Measurements from ENCODE around the gene ST6GAL1. TPM values are rescaled to one million over a fixed set of nuclear protein-coding genes. Genes with fewer than 3 reads are reported as not detected.

Gene ST6GAL1
- total RNA-seq, 6 donors from 2014 or later, result 72.6 to 141 (median 93.3) TPM

GRCh38 chr3:187084580-187084979 is 154.3 kb downstream of the ST6GAL1 start:
- Histone ChIP-seq H3K9me3 (peaks cover 0 to 8% (median 3%) of the 10 kb centered on the region in 4 donors), H3K4me3 (no peak overlapping the region), H3K27me3 (no peaks in the 10 kb centered on the region), H3K36me3 (no peaks in the 10 kb centered on the region), H3K4me1 (peaks cover 0 to 7% (median 3%) of the 10 kb centered on the region in 4 donors), H3K27ac (no peak overlapping the region)
- TF ChIP-seq POLR2AphosphoS5 (IDR thresholded peaks at IDR 0.05) (no peak), POLR2A (IDR thresholded peaks at IDR 0.05) (no peak), EP300 (IDR thresholded peaks at IDR 0.05) (no peak)
- TF ChIP-seq, protein P1, sequence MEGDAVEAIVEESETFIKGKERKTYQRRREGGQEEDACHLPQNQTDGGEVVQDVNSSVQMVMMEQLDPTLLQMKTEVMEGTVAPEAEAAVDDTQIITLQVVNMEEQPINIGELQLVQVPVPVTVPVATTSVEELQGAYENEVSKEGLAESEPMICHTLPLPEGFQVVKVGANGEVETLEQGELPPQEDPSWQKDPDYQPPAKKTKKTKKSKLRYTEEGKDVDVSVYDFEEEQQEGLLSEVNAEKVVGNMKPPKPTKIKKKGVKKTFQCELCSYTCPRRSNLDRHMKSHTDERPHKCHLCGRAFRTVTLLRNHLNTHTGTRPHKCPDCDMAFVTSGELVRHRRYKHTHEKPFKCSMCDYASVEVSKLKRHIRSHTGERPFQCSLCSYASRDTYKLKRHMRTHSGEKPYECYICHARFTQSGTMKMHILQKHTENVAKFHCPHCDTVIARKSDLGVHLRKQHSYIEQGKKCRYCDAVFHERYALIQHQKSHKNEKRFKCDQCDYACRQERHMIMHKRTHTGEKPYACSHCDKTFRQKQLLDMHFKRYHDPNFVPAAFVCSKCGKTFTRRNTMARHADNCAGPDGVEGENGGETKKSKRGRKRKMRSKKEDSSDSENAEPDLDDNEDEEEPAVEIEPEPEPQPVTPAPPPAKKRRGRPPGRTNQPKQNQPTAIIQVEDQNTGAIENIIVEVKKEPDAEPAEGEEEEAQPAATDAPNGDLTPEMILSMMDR (IDR thresholded peaks at IDR 0.05), result no peak
- no peak for ATAC-seq (ENCODE audit: low FRiP score in 2 of 2)
- no peak for DNase-seq
- WGBS, 2 donors, result 34 to 47% methylated on average over 2 of the region's 2 CpGs

GRCh38 chr3:187085021-187085666 is 154.8 kb downstream of the ST6GAL1 start:
- DNase-seq, result no peak

GRCh38 chr3:187085933-187086332 is 155.6 kb downstream of the ST6GAL1 start:
- TF ChIP-seq, protein P1 (IDR thresholded peaks at IDR 0.05), result no peak
- no peak for TF ChIP-seq POLR2A (IDR thresholded peaks at IDR 0.05)
- TF ChIP-seq EP300 (IDR thresholded peaks at IDR 0.05), result no peak
- no peak for TF ChIP-seq POLR2AphosphoS5 (IDR thresholded peaks at IDR 0.05)

More at GRCh38 chr3:187085021-187085666, 154.8 kb downstream of the ST6GAL1 start:
- 56 to 69% methylated on average over 5 of the region's 5 CpGs for WGBS, 2 donors
- no peak for TF ChIP-seq POLR2AphosphoS5 (IDR thresholded peaks at IDR 0.05)
- no peak for TF ChIP-seq POLR2A (IDR thresholded peaks at IDR 0.05)
- TF ChIP-seq, protein P1 (IDR thresholded peaks at IDR 0.05), result no peak
- TF ChIP-seq EP300 (IDR thresholded peaks at IDR 0.05), result no peak
- no peak overlapping the region for H3K27ac ChIP-seq
- no peak overlapping the region for H3K4me3 ChIP-seq
- ATAC-seq (ENCODE audit: low FRiP score in 2 of 2), result no peak
- H3K36me3 ChIP-seq, result no peaks in the 10 kb centered on the region
- H3K9me3 ChIP-seq, result peaks cover 0 to 8% (median 3%) of the 10 kb centered on the region in 4 donors
- H3K4me1 ChIP-seq, result peaks cover 0 to 7% (median 3%) of the 10 kb centered on the region in 4 donors
- no peaks in the 10 kb centered on the region for H3K27me3 ChIP-seq

GRCh38 chr3:187086831-187087230 is 156.5 kb downstream of the ST6GAL1 start:
- 85 to 97% methylated on average over 3 of the region's 3 CpGs for WGBS, 2 donors
- TF ChIP-seq, protein P1 (IDR thresholded peaks at IDR 0.05), result no peak
- TF ChIP-seq POLR2AphosphoS5 (IDR thresholded peaks at IDR 0.05), result no peak
- TF ChIP-seq EP300 (IDR thresholded peaks at IDR 0.05), result no peak
- no peak for TF ChIP-seq POLR2A (IDR thresholded peaks at IDR 0.05)
- peaks cover 0 to 7% (median 3%) of the 10 kb centered on the region in 4 donors for H3K4me1 ChIP-seq
- no peaks in the 10 kb centered on the region for H3K36me3 ChIP-seq
- no peak overlapping the region for H3K27ac ChIP-seq
- peaks cover 0 to 8% (median 3%) of the 10 kb centered on the region in 4 donors for H3K9me3 ChIP-seq
- ATAC-seq (ENCODE audit: low FRiP score in 2 of 2), result no peak
- H3K4me3 ChIP-seq, result no peak overlapping the region
- H3K27me3 ChIP-seq, result no peaks in the 10 kb centered on the region
- no peak for DNase-seq

More at GRCh38 chr3:187085933-187086332, 155.6 kb downstream of the ST6GAL1 start:
- Histone ChIP-seq H3K4me3 (no peak overlapping the region), H3K36me3 (no peaks in the 10 kb centered on the region), H3K4me1 (peaks cover 0 to 7% (median 3%) of the 10 kb centered on the region in 4 donors), H3K9me3 (peaks cover 0 to 8% (median 3%) of the 10 kb centered on the region in 4 donors), H3K27me3 (no peaks in the 10 kb centered on the region), H3K27ac (no peak overlapping the region)
- DNase-seq (no peak), ATAC-seq (ENCODE audit: low FRiP score in 2 of 2) (no peak)
- 96 to 97% methylated on average over 1 of the region's 1 CpG for WGBS, 2 donors

All from upper lobe of left lung (tissue), 6 donors.